Measurements from ENCODE around the gene CDC42BPA. TPM values are rescaled to one million over a fixed set of nuclear protein-coding genes. Genes with fewer than 3 reads are reported as not detected.

Gene CDC42BPA
- total and polyA plus RNA-seq, 2 of the 13 experiments (the other 11 are each of a cell fraction or from before 2014, with no cell fraction given) = 6.5 to 16.0 TPM

- TF ChIP-seq CTCF (CRISPR knock-in tag; IDR thresholded peaks at IDR 0.05) = no peak
- TF ChIP-seq THAP11 (CRISPR knock-in tag; IDR thresholded peaks at IDR 0.05) = peak; percentile 32; the same call in 1 of the 2 replicates
- 0 out of 2 replicates have a peak, but pooled peaks have one; percentile 23 for TF ChIP-seq ZNF629 (CRISPR knock-in tag; conservative IDR thresholded peaks at IDR 0.05)
- TF ChIP-seq MED1 (CRISPR knock-in tag; IDR thresholded peaks at IDR 0.05) = peak; percentile 51; the same call in 1 of the 2 replicates
- 0 out of 2 replicates have a peak, but pooled peaks have one; percentile 12 for TF ChIP-seq MIER2 (CRISPR knock-in tag; IDR thresholded peaks at IDR 0.05)
- peak in 1 of 2 experiments; percentile 45; a peak in 1 of 4 replicates for TF ChIP-seq ATF4 (CRISPR knock-in tag; IDR thresholded peaks at IDR 0.05)
- TF ChIP-seq ZNF331 (CRISPR knock-in tag; IDR thresholded peaks at IDR 0.05) = peak; percentile 39; the same call in 1 of the 2 replicates
- peak; percentile 58; the same call in 1 of the 2 replicates for TF ChIP-seq SALL1 (CRISPR knock-in tag; IDR thresholded peaks at IDR 0.05)
- peak; percentile 47 for TF ChIP-seq ASH2L (IDR thresholded peaks at IDR 0.05; ENCODE audit: insufficient read length, low read depth, low read length)
- TF ChIP-seq, protein P1, sequence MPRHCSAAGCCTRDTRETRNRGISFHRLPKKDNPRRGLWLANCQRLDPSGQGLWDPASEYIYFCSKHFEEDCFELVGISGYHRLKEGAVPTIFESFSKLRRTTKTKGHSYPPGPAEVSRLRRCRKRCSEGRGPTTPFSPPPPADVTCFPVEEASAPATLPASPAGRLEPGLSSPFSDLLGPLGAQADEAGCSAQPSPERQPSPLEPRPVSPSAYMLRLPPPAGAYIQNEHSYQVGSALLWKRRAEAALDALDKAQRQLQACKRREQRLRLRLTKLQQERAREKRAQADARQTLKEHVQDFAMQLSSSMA (CRISPR knock-in tag; IDR thresholded peaks at IDR 0.05) = no peak
- TF ChIP-seq SOX6 (IDR thresholded peaks at IDR 0.05) = no peak
- peak; percentile 48; the same call in 1 of the 2 replicates for TF ChIP-seq SOX6 (CRISPR knock-in tag; IDR thresholded peaks at IDR 0.05)
- TF ChIP-seq, protein P2, sequence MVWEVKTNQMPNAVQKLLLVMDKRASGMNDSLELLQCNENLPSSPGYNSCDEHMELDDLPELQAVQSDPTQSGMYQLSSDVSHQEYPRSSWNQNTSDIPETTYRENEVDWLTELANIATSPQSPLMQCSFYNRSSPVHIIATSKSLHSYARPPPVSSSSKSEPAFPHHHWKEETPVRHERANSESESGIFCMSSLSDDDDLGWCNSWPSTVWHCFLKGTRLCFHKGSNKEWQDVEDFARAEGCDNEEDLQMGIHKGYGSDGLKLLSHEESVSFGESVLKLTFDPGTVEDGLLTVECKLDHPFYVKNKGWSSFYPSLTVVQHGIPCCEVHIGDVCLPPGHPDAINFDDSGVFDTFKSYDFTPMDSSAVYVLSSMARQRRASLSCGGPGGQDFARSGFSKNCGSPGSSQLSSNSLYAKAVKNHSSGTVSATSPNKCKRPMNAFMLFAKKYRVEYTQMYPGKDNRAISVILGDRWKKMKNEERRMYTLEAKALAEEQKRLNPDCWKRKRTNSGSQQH (CRISPR knock-in tag; IDR thresholded peaks at IDR 0.05; ENCODE audit: low read depth) = peak; percentile 57; the same call in 1 of the 2 replicates
- TF ChIP-seq FOXP1 (IDR thresholded peaks at IDR 0.05) = no peak
- 0 out of 2 replicates have a peak, but pooled peaks have one; percentile 12 for TF ChIP-seq FOXP1 (CRISPR knock-in tag; IDR thresholded peaks at IDR 0.05)
- TF ChIP-seq, protein P3, sequence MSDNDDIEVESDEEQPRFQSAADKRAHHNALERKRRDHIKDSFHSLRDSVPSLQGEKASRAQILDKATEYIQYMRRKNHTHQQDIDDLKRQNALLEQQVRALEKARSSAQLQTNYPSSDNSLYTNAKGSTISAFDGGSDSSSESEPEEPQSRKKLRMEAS (IDR thresholded peaks at IDR 0.05) = 0 out of 2 replicates have a peak, but pooled peaks have one; percentile 30
- TF ChIP-seq MIXL1 (CRISPR knock-in tag; IDR thresholded peaks at IDR 0.05) = 0 out of 2 replicates have a peak, but pooled peaks have one; percentile 8
- peak; percentile 34; the same call in 1 of the 2 replicates for TF ChIP-seq ZMYM4 (CRISPR knock-in tag; IDR thresholded peaks at IDR 0.05)
- TF ChIP-seq, protein P4, sequence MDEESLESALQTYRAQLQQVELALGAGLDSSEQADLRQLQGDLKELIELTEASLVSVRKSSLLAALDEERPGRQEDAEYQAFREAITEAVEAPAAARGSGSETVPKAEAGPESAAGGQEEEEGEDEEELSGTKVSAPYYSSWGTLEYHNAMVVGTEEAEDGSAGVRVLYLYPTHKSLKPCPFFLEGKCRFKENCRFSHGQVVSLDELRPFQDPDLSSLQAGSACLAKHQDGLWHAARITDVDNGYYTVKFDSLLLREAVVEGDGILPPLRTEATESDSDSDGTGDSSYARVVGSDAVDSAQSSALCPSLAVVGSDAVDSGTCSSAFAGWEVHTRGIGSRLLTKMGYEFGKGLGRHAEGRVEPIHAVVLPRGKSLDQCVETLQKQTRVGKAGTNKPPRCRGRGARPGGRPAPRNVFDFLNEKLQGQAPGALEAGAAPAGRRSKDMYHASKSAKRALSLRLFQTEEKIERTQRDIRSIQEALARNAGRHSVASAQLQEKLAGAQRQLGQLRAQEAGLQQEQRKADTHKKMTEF (CRISPR knock-in tag; IDR thresholded peaks at IDR 0.05) = peak; percentile 51; the same call in 1 of the 2 replicates
- TF ChIP-seq NCOR1 (IDR thresholded peaks at IDR 0.05; ENCODE audit: borderline replicate concordance, low read length) = peak; percentile 71; the same call in 1 of the 2 replicates
- peak; percentile 32; the same call in 1 of the 2 replicates for TF ChIP-seq HMG20A (CRISPR knock-in tag; IDR thresholded peaks at IDR 0.05; ENCODE audit: borderline replicate concordance)
- TF ChIP-seq EP300 (IDR thresholded peaks at IDR 0.05; ENCODE audit: low read depth in 2 of 2, low read length in 2 of 2) = peak in 1 of 2 experiments; percentile 35; a peak in 1 of 4 replicates
- no peak for TF ChIP-seq EP300 (CRISPR knock-in tag; IDR thresholded peaks at IDR 0.05; ENCODE audit: borderline replicate concordance)
- TF ChIP-seq YEATS4 (CRISPR knock-in tag; IDR thresholded peaks at IDR 0.05; ENCODE audit: borderline replicate concordance) = peak; percentile 34; the same call in 1 of the 2 replicates
Measured at GRCh38 chr1:227315629-227316346, 2.5 kb downstream of the CDC42BPA start (continued).
